HG03378 (cell line): ENCODE measurements around the gene TRAPPC2.
"Not testable (repeated sequence)": the region's sequence is repeated elsewhere in the genome, so short reads cannot be mapped to it uniquely, and the experiment has no call there.

Source experiments
- ATAC-seq: cut with Tn5 transposase; IDR thresholded peaks from one replicate; pipeline ENCODE4 v1.9.1; 2021; ENCODE audit warnings: mild to moderate bottlenecking, moderate library complexity; ENCODE audit not compliant: unreplicated experiment

TRAPPC2 gene

DNA sequence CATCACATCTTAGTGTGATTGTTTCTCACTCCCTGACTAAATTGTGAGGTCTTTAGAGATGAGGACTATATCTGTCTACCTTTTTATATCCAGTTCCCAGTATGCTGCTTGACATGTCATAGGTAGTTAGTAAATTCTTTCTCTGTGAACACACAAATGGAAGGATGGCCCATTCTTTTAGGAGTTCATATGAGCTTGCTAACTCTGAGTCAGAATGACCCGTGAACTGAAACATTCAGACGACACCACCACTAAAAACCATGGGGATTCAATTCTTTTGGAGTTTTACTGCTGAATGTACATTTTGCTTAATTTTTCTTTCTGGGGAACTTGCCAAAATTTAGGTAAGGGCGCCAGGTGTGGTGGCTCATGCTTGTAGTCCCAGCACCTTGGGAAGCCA lies 14.1 kb upstream of the TRAPPC2 start:
- no peak for ATAC-seq

DNA sequence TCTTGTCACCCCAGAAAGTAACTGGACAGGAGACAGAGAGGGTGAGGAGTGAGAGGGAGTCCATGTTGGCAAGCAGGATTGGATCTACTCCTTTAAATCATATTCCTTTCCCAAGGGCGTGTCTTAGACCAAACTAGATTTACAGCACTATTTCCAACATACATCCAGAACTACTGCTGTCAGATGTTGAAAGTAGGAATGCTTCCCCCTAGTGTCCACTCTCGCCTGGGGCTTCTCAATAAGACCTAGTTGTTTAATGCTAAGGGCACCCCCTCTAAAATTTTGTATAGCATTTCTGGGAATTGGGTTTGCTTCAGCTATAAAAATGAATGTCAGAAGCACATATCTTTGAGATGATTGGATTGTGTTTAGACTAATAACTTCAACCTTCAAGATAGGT lies 13.4 kb upstream of the TRAPPC2 start:
- ATAC-seq, result no peak

- ATAC-seq, result peak; percentile 92
Observed at GRCh38 chrX:13742397-13743176, 8.2 kb upstream of the TRAPPC2 start.

GRCh38 chrX:13741695-13742094 lies 7.3 kb upstream of the TRAPPC2 start:
- ATAC-seq, result no peak

DNA sequence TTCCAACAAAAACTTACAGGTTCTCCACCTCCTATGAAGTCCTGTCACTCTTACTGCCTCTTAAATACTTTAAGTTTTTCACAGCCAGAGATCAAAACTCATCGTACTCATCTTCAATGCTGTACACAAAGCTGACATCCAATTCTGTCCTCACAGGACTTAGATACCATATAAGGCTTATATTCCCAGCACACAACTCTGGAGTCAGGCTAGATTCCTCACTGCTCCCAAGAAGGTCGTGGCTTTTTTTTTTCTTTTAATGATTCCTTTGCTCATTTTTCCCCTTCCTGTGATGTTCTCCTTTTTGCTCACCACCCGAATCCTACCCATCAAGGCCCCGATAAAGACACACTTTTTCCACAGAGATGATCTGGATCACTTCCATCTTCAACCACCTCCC lies 914 bp downstream of the TRAPPC2 start:
- no peak for ATAC-seq

DNA sequence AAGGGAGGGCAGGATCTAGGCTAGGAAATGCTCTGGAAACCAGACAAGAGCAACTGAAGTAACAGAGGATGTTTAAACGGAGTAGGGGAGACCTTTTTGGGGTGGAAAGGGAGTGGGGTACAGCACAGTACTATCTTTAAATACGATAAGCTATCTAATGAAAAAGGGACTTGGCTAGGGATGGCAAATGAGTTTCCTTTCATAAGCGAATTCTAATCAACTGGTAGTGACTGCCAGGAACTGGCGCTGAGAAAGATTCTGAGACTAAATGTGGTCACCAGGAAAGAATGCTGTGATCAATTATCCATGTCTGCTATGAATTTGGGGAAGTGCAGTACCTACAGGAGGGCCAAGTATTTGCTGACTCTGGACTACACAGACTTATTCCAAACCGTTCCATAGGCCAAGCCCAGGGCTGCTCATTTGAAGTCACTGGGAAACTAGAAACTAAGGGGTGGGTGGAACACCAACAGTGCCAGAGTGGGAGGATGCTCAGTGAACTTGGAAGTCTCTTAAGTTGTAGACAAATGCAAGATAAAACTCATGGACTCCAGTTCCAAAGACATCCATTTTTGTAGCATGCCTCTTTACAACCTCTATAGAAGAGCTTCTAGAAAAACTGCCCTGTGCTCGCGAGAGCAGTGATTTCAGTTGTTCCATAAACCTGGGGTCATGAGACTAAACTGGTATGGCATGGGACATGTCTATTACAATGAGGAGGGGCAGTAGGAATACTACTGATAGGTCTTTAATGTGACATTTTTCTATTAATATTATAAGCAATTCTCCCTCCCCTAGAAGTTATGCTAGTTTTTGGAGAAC lies 2.0 kb downstream of the TRAPPC2 start:
- ATAC-seq, result no peak

GRCh38 chrX:13730523-13730922 lies 3.9 kb downstream of the TRAPPC2 start:
- ATAC-seq, result not testable (repeated sequence)

DNA sequence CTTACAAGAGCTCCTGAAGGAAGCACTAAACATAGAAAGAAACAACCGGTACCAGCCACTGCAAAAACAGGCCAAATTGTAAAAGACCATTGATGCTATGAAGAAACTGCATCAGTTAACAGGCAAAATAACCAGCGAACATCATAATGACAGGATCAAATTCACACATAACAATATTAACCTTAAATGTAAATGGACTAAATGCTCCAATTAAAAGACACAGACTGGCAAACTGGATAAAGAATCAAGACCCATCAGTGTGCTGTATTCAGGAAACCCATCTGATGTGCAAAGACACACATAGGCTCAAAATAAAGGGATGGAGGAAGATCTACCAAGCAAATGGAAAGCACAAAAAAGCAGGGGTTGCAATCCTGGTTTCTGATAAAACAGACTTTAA lies 7.8 kb downstream of the TRAPPC2 start:
- ATAC-seq, result not testable (repeated sequence)

DNA sequence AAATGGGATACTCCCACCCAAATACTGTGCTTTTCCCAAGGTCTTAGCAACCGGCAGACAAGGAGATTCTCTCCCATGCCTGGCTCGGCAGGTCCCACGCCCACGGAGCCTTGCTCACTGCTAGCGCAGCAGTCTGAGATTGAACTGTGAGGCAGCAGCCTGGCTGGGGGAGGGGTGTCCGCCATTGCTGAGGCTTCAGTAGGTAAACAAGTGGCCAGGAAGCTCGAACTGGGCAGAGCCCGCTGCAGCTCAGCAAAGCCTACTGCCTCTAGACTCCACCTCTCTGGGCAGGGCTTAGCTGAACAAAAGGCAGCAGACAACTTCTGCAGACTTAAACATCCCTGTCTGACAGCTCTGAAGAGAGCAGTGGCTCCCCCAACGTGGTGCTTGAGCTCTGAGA lies 9.5 kb downstream of the TRAPPC2 start:
- ATAC-seq, result not testable (repeated sequence)

- no peak for ATAC-seq
Observed at GRCh38 chrX:13721819-13722519, 12.5 kb downstream of the TRAPPC2 start.

GRCh38 chrX:13721371-13721770 lies 13.0 kb downstream of the TRAPPC2 start:
- ATAC-seq, result no peak

DNA sequence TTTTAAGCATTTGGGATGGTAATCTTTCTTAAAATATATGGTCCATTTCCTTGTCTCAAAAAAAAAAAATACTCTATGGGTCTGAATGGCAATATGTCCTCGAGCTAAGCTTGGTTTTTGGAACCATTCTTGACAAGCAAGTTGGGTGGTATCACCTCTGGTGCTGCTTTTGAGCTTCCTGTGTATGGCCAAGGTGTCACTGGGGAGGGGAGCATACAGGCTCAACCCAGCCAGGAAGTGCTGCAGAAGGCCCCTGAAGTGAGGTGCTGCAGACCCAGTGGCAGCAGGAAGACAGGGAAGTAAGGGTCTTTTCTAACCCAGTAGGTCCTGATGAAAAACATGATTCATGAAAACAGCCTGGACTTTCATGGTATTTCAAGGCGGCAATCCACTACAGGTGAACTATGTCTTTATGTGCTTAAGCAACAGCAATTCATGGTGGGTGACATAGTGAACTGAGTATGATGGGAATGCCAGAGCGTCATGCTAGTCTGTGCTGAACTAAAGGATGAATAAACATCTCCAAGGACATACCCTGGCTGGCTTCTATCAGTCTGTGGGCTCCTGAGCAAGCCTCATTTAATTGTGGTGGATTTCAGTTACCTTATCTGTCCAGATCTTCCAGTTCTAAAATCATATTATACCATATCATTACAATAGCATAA lies 15.1 kb downstream of the TRAPPC2 start:
- ATAC-seq, result no peak

DNA sequence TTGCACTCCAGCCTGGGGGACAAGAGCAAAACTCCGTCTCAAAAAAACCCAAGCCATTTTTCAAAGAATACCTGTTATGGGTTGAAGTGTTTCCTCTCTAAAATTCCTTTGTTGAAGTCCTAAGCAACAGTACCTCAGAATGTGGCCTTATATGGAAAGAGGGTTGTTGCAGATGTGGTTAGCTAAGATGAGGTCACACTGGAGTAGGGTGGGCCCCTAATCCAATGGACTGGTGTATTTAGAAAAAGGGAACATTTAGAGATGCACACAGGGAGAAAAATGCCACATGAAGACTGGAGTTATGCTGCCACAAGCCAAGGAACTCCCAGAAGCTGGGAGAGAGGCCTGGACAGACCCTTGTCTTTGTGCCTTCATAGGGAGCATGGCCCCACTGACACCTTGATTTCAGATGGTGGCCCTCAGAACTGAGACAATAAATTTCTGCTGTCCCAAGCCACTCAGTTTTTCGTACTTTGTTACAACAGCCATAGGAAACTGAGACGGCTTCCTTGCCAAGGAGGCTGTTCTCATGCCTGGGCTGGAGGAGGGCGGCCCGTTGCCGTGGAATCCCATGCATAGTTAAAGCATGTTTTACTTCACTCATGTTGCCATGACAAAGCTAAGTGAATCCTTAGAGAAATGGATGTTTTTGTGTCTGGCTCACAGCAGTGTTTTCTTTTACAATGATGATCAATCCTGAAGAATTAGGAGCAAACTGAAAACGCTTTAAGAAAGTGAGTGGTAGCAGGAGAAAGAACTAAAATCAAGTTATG lies 16.5 kb downstream of the TRAPPC2 start:
- ATAC-seq, result no peak

- no peak for ATAC-seq
Observed at GRCh38 chrX:13716905-13717304, 17.5 kb downstream of the TRAPPC2 start.

- ATAC-seq, result no peak
Observed at GRCh38 chrX:13716455-13716854, 18.0 kb downstream of the TRAPPC2 start.

- ATAC-seq, result no peak
Observed at GRCh38 chrX:13711141-13711540, 23.3 kb downstream of the TRAPPC2 start.

DNA sequence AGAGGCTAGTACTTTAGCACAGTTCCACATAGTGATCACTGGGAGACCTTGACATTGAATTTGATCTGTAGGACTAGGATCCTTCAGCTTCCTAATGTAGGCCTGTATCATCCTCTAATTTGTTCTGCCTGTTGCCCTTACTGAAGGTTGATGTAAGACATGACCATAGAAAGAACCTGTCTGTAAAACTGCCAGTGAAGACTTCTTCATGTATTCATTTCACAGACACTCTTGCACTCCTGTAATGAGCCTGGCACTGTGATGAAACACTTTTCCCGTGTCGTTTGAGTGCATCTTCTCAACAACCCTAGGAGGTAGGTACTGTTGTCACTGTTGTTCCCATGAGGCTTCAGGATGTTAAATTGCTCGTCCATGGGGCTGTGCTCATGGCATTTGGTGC lies 30.8 kb downstream of the TRAPPC2 start:
- no peak for ATAC-seq

DNA sequence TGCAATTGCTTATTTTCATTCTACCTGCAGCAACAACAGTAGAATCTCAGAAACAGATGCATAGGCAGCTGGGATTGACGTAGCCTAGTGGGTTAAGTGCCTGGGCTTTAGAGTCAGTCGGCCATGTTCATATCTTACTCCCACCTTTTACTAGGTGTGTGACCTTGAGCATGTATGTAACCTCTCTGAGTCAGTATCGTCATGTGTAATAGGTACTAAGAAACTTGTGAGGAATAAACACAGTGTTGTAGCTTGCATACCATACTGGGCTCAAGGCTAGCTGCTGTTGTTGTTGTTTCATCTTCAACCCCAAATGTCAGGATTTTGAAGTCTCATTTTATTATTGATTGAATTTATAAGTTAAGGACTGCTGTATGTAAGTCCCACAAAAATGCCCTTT lies 31.3 kb downstream of the TRAPPC2 start:
- no peak for ATAC-seq

GRCh38 chrX:13702111-13702789 lies 32.2 kb downstream of the TRAPPC2 start:
- ATAC-seq, result no peak

DNA sequence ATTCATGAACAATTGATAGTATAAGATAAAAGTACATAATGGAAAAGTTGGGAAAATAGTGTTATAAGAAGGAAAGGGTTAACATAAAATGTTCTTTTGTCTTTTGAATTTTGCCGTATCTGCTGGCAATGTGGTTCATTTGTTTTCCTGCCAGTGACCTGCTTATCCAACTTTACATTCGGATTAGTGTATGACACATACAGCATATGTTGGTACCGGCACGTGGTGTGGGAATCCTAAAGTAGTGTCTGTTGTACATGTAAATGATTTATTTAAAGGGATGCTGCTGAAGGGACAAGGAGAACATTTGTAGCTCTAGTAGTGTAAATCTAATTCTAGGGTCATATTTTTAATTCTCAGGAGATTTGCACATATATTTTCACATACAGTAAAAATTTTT lies 34.0 kb downstream of the TRAPPC2 start:
- ATAC-seq, result no peak
